Muscle of back (tissue), 11 donors: ENCODE data around the gene MISP. TPM values are rescaled to one million over a fixed set of nuclear protein-coding genes. Genes with fewer than 3 reads are reported as not detected.

Experiments used
- DNase-seq, 3 donors: peaks; one replicate each; pipeline versions ENCODE4 v3.0.0 to v3.0.0-alpha.2; 2013
- polyA plus RNA-seq, 10 donors: library from polyadenylated mRNA; unstranded; fragments of 120-200 nt; gene quantifications; one replicate each; pipeline ENCODE4 v1.2.1, GENCODE V29; 2013; ENCODE audit not compliant: insufficient read length in 10 of 10

Gene MISP
- polyA plus RNA-seq, 10 donors, result 0.05 to 0.84 (median 0.17) TPM; not detected in 1

DNA sequence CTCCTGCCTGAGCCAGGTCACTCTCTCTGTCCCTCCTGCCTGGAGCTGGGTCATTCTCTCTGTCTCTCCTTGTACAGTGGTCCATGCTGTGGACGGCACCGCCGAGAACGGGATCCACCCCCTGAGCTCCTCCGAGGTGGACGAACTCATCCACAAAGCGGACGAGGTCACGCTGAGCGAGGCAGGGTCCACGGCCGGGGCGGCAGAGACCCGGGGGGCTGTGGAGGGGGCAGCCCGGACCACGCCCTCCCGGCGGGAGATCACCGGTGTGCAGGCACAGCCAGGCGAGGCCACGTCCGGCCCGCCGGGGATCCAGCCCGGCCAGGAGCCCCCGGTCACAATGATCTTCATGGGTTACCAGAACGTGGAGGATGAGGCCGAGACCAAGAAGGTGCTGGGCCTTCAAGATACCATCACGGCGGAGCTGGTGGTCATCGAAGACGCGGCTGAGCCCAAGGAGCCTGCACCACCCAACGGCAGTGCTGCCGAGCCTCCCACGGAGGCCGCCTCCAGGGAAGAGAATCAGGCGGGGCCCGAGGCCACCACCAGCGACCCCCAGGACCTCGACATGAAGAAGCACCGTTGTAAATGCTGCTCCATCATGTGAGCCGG lies 4.6 kb upstream of the MISP start:
- DNase-seq, result no peak

DNA sequence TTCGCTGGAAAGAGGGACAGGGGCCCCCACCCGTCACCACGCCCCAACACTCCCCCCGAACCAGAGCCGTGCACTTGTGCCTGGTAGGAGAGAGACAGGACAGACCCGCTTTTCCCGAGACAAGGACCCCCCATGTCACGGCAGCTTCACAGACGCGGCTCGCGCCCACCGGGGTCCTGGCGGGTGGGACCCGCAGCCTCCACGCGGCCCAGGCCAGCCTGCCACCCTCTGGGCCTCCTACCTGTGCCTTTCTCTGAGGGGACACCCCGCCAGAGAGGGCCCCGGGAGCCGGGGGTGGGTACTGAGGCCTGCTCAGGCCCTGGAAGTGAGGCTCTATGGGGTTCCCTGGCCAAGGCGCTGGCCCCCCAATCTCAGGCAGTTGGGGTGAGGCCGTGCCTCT lies 4.0 kb upstream of the MISP start:
- DNase-seq, result no peak

DNA sequence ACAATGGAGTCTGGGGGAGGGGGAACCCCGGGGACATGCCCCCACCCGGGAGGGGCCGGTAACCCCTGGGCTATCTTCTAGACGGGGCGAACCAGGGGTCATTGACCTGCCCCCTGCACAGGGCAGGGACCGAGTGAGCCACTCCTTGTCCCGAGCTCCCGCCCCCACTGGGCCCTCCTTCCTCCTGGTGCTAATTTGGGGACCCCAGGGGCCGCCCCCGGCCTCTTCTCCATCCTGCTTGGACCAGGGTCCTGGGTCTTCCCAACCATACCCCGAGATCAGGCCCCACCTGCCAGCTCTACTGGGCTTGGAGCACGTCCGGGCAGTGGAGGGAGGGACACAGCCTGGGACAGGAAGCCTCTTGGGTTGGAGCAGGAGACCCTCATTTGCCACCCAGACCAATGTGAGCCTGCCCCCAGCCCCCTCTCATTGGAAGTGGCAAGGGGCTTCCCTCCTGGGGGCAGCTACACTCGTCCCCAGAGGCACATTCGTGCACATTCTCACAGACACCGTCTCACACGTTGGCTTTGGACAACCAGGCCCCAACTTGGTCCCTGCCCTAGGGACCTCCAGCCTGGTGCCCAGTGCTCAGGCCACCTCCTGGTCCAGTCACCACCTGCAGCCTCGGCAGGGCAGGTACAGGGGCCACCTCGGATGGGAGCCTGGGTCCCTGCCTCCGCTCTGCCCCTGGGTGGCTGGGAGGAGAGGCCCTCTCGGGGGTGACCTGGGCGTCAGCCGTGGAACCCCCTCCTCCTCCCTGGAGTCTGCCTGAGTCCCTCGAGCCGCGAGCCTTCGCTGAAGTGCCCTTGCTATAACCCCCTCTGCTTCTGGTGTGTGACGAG lies 3.3 kb upstream of the MISP start:
- DNase-seq, result no peak

DNA sequence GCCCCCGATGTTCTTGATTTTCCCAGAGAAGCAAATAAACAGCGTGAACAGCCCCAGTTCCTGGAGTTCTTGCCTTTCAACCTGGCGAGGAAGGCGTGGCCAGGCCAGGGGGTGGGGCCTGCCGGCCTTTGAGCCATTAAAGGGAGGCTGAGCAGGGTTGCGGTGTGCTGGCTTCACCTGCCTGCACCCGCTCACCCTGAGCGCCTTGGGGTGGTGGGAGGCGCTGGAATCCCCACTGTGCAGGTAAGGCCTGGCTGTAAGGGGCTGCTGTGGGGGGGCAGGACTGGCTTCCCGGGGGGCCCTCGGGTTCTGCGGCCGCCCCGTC lies 2.7 kb upstream of the MISP start:
- no peak for DNase-seq

DNA sequence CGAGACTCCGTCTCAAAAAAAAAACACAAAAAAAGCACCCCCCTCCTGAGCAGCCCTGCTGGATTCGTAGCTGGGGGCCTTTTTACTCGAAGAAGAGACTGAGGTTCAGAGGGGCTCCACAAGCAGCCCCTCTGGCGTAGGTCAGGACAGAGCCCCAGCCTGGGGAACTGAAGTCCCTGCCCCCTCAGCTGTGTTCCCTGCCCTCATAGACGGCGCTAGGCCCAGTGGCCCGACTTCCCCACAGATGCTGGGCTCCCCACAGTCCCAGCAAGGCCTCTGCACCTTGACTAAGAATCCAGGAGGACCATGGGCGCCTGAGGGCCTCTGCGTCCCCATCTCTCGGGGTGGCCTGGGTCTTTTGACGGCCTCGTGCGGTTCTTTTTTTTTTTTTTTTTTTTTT lies 1.1 kb upstream of the MISP start:
- DNase-seq, result no peak

DNA sequence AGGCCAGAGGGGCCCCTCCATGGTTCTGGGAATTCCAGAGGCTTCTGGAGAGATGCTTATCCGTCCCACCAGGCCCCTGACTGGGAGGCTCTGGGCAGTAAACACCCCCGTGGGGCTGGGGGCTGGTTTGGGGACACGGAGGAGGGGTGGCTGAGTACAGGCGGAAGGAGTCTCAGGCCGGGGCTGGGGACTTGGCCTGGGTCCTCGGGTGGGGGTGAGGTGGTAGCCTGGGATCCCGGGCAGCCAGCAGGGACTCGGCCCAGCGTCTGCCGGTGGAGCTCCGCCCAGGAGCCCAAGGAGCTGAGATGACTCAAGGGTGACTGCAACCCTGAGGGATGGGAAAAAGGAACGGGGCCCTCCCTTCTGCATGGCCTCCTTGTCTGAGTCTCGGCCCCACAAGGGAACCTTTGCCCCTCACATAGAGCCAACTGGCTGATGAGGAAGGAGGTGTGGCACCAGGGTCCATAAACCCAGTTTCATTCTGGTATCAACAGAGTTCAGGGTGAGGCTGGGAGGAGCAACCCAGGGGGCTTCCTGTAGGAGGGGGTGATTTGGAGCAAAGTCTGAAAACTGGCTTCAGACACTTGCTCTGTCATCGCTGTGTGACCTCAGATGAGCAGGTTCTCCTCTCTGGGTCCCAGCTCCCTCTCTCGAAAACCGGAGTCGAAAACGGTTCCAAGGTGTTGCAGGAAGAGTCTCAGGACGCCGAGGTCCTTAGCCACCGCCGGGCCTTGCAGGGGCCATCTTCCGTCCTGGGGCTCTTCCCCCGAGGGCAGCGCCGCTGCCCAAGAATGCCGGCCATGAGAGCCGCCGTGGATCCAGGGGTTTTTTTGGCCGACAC lies 809 bp downstream of the MISP start:
- DNase-seq, result peak in 1 of 3 donors; percentile 43

DNA sequence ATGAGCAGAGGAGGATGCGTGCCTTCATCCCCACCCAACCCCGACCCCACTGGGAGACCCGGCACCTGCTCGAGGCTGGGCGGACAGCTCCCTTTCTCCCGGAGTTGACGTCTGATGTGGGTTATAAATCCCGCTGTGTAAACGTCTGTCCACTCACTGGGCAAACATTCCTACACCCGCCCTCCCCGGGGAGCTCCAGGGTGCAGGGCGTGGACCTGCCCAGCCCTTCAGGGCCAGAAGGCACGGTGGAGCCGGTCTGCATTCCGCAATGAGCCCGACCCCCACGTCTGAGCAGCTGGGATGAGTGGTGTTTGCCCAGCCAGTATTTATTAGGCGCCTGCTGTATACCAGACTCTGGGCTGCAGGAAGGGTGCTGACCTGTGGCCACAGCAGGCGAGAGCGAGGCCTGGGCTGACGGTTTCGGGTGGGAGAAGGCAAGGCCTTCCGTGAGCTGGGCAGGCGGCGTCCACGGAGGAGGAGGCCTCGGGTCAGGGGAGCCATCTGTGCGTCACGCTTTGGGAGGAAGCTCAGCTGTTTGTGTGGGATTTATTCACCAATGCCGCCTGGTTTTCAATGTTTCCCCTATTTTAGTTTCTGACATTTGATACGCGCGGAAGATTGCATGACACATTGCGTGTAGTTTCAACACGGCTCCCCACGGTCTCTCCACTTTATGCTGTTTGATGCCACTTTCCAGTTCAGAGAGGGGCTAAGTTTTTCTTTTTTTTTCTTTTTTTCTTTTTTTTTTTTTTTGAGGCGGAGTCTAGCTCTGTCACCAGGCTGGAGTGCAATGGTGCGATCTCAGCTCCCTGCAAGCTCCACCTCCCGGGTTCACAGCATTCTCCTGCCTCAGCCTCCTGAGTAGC lies 2.0 kb downstream of the MISP start:
- DNase-seq, result peak; percentile 53 to 82 (median 57)

DNA sequence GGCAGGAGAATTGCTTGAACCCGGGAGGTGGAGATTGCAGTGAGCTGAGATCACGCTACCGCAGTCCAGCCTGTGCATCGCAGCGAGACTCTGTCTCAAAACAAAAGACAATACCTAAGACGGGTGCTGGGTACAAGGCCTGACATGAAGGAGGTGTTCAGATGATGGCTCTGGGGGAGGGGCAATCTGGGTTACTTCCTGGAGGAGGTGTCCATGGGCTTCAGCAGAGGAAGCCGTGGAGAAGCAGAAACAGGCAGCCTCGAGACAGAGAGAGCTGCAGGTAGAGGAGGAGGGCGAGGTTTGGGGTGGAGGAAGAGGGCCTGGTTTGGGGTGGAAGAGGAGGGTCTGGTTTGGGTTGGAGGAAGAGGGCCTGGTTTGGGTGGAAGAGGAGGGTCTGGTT lies 3.6 kb downstream of the MISP start:
- DNase-seq, result no peak

DNA sequence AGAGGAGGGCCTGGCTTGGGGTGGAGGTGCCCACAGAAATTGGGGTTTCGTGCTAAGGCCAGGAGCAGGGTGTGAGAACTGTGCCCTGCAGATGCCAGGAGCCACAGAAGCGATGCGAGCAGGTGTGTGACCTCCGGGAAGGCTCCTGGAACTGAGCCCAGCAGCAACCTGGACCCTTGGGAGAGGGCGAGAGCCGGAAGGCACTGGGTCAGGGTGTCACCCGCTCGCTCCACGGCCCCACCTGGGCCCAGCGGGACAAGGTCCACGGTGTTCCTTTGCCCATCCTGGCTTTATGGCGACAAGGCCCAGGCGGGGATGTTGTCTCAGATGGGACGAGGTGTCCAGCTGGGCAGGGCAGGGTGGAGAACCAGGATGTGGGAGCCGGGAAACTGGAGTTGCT lies 4.2 kb downstream of the MISP start:
- DNase-seq, result no peak

DNA sequence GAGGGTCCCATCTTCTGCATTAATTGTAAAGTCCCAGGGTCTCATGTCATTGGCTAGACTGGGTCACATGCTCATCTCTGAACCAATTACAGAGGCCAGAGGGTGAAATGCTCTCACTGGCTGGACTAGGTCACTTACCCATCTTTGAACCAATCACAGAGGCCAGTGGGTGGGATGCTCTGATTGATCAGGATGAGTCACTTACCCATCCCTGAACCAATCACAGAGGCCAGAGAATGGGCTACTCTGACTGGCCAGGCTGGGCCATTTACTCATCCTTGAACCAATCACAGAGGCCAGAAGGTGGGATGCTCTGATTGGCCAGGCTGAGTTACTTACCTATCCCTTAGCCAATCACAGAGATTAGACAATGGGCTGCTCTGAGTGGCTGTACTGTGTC lies 5.3 kb downstream of the MISP start:
- DNase-seq, result no peak

DNA sequence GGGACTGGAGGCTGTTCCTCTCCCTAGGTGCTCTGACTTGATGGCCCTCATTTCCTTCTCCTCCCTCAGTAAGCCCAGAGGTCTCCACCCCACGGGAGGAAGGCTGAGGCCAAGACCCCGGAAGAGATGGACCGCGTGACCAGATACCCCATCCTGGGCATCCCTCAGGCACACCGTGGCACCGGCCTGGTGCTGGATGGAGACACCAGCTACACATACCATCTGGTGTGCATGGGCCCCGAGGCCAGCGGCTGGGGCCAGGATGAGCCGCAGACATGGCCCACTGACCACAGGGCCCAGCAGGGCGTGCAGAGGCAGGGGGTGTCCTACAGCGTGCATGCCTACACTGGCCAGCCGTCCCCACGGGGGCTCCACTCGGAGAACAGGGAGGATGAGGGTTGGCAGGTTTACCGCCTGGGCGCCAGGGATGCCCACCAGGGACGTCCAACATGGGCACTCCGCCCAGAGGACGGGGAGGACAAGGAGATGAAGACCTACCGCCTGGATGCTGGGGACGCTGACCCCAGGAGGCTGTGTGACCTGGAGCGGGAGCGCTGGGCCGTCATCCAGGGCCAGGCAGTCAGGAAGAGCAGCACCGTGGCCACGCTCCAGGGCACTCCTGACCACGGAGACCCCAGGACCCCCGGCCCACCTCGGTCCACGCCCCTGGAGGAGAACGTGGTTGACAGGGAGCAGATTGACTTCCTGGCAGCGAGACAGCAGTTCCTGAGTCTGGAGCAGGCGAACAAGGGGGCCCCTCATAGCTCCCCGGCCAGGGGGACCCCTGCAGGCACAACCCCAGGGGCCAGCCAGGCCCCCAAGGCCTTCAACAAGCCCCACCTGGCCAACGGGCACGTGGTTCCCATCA lies 6.1 kb downstream of the MISP start:
- DNase-seq, result no peak

DNA sequence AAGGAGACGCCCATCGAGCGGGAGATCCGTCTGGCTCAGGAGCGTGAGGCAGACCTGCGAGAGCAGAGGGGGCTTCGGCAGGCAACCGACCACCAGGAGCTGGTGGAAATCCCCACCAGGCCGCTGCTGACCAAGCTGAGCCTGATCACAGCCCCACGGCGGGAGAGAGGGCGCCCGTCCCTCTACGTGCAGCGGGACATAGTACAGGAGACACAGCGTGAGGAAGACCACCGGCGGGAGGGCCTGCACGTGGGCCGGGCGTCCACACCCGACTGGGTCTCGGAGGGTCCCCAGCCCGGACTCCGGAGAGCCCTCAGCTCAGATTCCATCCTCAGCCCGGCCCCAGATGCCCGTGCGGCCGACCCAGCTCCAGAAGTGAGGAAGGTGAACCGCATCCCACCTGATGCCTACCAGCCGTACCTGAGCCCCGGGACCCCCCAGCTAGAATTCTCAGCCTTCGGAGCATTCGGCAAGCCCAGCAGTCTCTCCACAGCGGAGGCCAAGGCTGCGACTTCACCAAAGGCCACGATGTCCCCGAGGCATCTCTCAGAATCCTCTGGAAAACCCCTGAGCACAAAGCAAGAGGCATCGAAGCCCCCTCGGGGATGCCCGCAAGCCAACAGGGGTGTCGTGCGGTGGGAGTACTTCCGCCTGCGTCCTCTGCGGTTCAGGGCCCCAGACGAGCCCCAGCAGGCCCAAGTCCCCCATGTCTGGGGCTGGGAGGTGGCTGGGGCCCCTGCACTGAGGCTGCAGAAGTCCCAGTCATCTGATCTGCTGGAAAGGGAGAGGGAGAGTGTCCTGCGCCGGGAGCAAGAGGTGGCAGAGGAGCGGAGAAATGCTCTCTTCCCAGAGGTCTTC lies 7.1 kb downstream of the MISP start:
- DNase-seq, result no peak

DNA sequence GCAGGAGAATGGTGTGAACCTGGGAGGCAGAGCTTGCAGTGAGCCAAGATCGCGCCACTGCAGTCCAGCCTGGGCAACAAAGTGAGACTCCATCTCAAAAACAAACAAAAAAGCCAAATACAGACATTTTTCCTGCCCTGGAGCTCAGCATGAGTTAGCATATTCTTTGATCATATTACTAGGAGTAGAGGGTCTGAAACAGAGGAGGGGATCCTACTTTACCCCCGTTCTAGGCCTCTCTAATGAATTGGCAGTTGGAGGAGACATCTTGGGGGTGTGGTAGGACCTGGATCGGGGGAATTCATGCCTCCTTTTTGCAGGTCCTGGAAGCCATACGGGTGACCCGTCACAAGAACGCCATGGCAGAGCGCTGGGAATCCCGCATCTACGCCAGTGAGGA lies 12.3 kb downstream of the MISP start:
- no peak for DNase-seq

DNA sequence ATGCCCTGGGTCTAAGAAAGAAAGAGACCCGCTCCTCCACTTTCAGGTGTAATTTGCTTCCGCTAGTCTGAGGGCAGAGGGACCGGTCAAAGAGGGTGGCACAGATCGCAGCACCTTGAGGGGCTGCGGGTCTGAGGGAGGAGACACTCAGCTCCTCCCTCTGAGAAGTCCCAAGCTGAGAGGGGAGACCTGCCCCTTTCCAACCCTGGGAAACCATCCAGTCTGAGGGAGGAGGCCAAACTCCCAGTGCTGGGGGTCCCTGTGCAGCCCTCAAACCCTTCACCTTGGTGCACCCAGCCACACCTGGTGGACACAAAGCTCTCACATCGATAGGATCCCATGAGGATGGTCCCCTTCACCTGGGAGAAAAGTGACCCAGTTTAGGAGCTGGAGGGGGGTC lies 13.0 kb downstream of the MISP start:
- no peak for DNase-seq

DNA sequence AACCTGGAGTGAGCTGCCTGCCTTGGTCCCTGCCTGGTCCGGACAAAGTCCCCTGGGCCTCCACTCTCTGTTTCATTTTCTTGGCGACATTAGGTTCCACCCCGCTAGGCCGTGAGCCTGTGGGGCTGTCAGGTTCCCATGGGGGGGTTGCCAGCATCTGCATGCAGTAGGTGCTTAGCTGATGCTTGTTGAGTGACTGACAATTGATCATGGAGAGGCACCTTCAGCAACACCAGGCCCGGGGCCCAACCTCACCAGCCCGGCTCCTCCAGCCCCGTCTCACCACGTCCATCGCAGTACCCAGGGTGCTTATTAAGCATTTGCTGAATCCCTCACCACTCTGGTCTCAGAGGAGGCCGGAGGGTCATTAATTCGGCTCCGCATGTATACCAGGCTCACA lies 13.4 kb downstream of the MISP start:
- DNase-seq, result no peak

DNA sequence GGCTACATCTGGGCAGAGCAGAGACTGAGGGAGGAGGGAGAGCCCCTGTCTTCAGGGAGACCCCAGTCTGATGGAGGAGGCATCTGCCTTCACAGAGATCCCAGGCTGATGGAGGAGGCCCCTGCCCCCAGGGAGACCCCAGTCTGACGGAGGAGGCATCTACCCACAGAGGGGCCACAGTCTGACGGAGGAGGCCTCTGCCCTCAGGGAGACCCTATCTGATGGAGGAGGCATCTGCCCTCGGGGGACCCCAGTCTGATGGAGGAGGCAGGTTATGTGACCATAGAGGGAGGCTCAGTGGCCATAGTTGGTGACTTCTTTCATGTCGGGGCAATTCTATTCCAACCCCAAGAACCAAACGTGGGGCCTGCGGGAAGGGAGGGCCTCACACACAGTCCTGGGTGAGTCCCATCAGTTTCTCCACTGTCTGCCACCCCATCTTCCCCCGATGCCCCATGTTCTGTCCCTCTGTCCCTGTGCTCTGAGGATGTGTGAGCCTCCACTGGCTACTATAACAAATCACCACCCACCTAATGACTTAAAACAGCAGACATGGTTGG lies 14.3 kb downstream of the MISP start:
- DNase-seq, result no peak

DNA sequence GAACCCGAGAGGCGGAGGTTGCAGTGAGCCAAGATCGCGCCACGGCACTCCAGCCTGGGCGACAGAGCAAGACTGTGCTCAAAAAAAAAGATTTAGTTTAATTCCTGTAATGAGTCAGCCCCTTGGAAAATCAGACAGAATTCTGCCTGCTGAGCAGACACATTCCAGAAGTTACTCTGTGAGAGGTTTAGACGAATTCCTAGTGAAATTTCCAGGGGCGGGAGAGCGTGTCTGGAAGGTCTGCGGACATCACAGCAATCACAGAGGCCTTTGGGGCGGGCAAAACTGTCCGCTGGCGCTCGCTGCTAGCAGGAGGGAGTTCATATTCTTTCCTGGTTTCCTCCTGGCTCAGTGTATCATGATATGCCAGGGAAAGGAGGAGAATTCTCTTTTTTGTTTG lies 17.5 kb downstream of the MISP start:
- peak; percentile 40 to 66 (median 63) for DNase-seq

DNA sequence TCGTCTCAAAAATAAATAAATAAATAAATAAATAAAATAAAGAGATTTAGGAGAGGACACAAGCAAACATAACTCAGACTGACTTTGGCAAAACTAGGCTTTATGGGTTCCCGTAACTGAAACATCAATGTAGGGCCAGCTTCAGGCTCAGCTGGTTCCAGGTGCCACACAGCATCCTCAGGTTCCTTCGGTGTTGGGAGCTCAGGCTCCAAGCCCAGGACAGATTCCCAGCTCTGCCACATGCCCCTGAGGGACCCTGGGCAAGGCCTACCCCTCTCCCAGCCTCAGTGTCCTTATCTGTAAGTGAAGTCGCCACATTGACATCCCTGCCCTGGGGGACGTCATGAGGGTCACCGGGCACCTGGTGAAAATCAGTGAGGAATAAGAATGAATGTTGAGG lies 18.7 kb downstream of the MISP start:
- no peak for DNase-seq

DNA sequence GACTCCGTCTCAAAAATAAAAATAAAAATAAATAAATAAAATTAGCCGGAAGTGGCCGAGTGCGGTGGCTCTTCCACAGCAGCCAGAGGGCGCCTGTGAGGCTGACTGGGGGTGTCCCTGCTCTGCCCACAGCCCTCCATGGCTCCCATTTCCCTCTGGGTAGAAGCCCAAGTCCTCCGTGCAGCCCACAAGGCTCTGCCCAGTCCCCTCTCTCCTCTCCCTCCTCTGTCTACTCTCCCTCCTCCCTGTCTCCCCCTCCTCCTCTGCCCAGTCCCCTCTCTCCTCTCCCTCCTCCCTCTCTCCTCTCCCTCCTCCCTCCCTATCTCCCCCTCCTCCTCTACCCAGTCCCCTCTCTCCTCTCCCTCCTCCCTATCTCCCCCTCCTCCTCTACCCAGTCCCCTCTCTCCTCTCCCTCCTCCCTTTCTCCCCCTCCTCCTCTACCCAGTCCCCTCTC lies 20.4 kb downstream of the MISP start:
- no peak for DNase-seq
